Body of pancreas (tissue), 4 donors: ENCODE data around the gene SLC9A2. TPM values are rescaled to one million over a fixed set of nuclear protein-coding genes. Genes with fewer than 3 reads are reported as not detected.

Experiments used
- ATAC-seq: fragments of 150-250 bp; one replicate; pipeline ENCODE4 v1.9.1; 2016
- DNase-seq, 4 donors: peaks; one replicate each; pipeline ENCODE4 v3.0.0-alpha.2; 2019
- H3K27ac ChIP-seq, 4 donors: fragments of 200-600 bp; sonication (generic); 1 replicate in 3 of 4; 2 replicates in 1 of 4; pipeline versions ENCODE4 v1.5.1 to v1.6.1; 2016 to 2019; ENCODE audit warnings: mild to moderate bottlenecking in 1 of 4, mixed read lengths in 1 of 4, moderate library complexity in 1 of 4
- H3K27me3 ChIP-seq, 2 donors: fragments of 200-600 bp; sonication (generic); one replicate each; pipeline ENCODE4 v1.6.0; 2016; ENCODE audit warnings: mild to moderate bottlenecking in 1 of 2
- H3K36me3 ChIP-seq, 2 donors: fragments of 200-600 bp; sonication (generic); replicated peaks in 1 of 2; 2 replicates each; pipeline ENCODE4 v1.5.1; 2016; ENCODE audit warnings: low read depth in 2 of 2; ENCODE audit not compliant: insufficient read depth in 1 of 2
- H3K4me1 ChIP-seq: fragments of 200-600 bp; sonication (generic); one replicate; pipeline ENCODE4 v1.6.0; 2016
- H3K4me3 ChIP-seq, 2 donors: fragments of 200-600 bp; sonication (generic); 1 replicate in 1 of 2; 2 replicates in 1 of 2; pipeline ENCODE4 v1.5.1; 2016 to 2019
- H3K9me3 ChIP-seq, 3 donors: fragments of 200-600 bp; sonication (generic); 1 replicate in 2 of 3; 2 replicates in 1 of 3; pipeline ENCODE4 v1.5.1; 2016
- CTCF ChIP-seq, 7 experiments: fragments of 450-650 bp in 4 of 7; fragments of 200-600 bp in 3 of 7; sonication (generic) in 3 of 7; IDR thresholded peaks; one replicate each; pipeline ENCODE4 v1.5.1; 2016 to 2019; ENCODE audit warnings: antibody characterized with exemption in 7 of 7
- POLR2A ChIP-seq, 3 donors: fragments of 450-650 bp; IDR thresholded peaks; one replicate each; pipeline ENCODE4 v1.6.1; 2016; ENCODE audit warnings: antibody characterized with exemption in 3 of 3, mild to moderate bottlenecking in 2 of 3
- WGBS, 2 donors: methylation state at CpG; one replicate each; pipeline ENCODE4 v1.1.5; 2017; 5-methylcytosine and 5-hydroxymethylcytosine counted together
- intact Hi-C: fragments of 100-400 bp; cut with DNase I; formaldehyde crosslinking; loops from one replicate; pipeline ENCODE4 v1.15.1; 2023
- total RNA-seq, 2 donors: library from RNA; depleted of rRNA; stranded (reverse); fragments of >200 nt; gene quantifications; one replicate each; pipeline ENCODE4 v1.1.0, GENCODE V29; 2016

Gene SLC9A2
- total RNA-seq, 2 donors from 2014 or later: 1.0 TPM; not detected in 1

- ATAC-seq (peak; percentile 72), DNase-seq (peak; percentile 47 to 66 (median 59))
- H3K36me3 ChIP-seq: no peaks in the 10 kb centered on the region
- H3K27me3 ChIP-seq: peaks cover 0 to 3% of the 10 kb centered on the region in 2 donors
- H3K4me3 ChIP-seq: no peak overlapping the region
- WGBS, 2 donors: 17 to 18% methylated on average over 5 of the region's 5 CpGs
- H3K27ac ChIP-seq: no peak overlapping the region
- no peaks in the 10 kb centered on the region for H3K9me3 ChIP-seq
- intact Hi-C loops: loop anchor here (10.0 kb wide), 1 partner anchor 141 kb away; the partner anchor contains the start of gene SLC9A4
- TF ChIP-seq CTCF (IDR thresholded peaks at IDR 0.05) (peak; percentile 40 to 75 (median 67)), POLR2A (IDR thresholded peaks at IDR 0.05) (no peak)
- H3K4me1 ChIP-seq: peaks cover 18% of the 10 kb centered on the region
Measured at GRCh38 chr2:102615620-102616436, 3.5 kb upstream of the SLC9A2 start.

- 2 to 8% methylated on average over 20 to 58 of the region's 59 CpGs for WGBS, 2 donors
Measured at GRCh38 chr2:102618452-102619413, 620 bp upstream of the SLC9A2 start.

GRCh38 chr2:102620332-102620731 is 979 bp downstream of the SLC9A2 start:
- Histone ChIP-seq H3K27me3 (peaks cover 0 to 7% of the 10 kb centered on the region in 2 donors), H3K4me1 (peaks cover 18% of the 10 kb centered on the region), H3K4me3 (no peak overlapping the region), H3K27ac (no peak overlapping the region), H3K9me3 (no peaks in the 10 kb centered on the region), H3K36me3 (no peaks in the 10 kb centered on the region)
- 18 to 21% methylated on average over 7 to 11 of the region's 11 CpGs for WGBS, 2 donors
- DNase-seq (no peak), ATAC-seq (no peak)
- intact Hi-C loops: no loop called here
- no peak for TF ChIP-seq POLR2A (IDR thresholded peaks at IDR 0.05)
- TF ChIP-seq CTCF (IDR thresholded peaks at IDR 0.05): no peak

More at GRCh38 chr2:102618452-102619413, 620 bp upstream of the SLC9A2 start:
- TF ChIP-seq POLR2A (IDR thresholded peaks at IDR 0.05) (no peak), CTCF (IDR thresholded peaks at IDR 0.05) (no peak)
- Histone ChIP-seq H3K4me1 (peaks cover 18% of the 10 kb centered on the region), H3K36me3 (no peaks in the 10 kb centered on the region), H3K27me3 (peaks cover 0 to 7% of the 10 kb centered on the region in 2 donors), H3K9me3 (no peaks in the 10 kb centered on the region), H3K4me3 (peak overlapping the region in 1 of 2 donors; percentile 21), H3K27ac (no peak overlapping the region)
- peak in 2 of 4 donors; percentile 13 to 34 for DNase-seq
- intact Hi-C loops: loop anchor here (10.0 kb wide), 1 partner anchor 144 kb away; the partner anchor contains the start of gene SLC9A4
- ATAC-seq: peak; percentile 39

- Histone ChIP-seq H3K27ac (no peak overlapping the region), H3K27me3 (peaks cover 0 to 7% of the 10 kb centered on the region in 2 donors), H3K9me3 (no peaks in the 10 kb centered on the region), H3K36me3 (no peaks in the 10 kb centered on the region), H3K4me1 (peaks cover 18% of the 10 kb centered on the region), H3K4me3 (no peak overlapping the region)
- DNase-seq (no peak), ATAC-seq (no peak)
- WGBS, 2 donors: 44 to 47% methylated on average over 4 of the region's 4 CpGs
- no peak for TF ChIP-seq CTCF (IDR thresholded peaks at IDR 0.05)
- no peak for TF ChIP-seq POLR2A (IDR thresholded peaks at IDR 0.05)
- intact Hi-C loops: no loop called here
Measured at GRCh38 chr2:102621630-102622029, 2.3 kb downstream of the SLC9A2 start.
